ENCODE data around the gene PTCD2.

- TF ChIP-seq, protein P1, sequence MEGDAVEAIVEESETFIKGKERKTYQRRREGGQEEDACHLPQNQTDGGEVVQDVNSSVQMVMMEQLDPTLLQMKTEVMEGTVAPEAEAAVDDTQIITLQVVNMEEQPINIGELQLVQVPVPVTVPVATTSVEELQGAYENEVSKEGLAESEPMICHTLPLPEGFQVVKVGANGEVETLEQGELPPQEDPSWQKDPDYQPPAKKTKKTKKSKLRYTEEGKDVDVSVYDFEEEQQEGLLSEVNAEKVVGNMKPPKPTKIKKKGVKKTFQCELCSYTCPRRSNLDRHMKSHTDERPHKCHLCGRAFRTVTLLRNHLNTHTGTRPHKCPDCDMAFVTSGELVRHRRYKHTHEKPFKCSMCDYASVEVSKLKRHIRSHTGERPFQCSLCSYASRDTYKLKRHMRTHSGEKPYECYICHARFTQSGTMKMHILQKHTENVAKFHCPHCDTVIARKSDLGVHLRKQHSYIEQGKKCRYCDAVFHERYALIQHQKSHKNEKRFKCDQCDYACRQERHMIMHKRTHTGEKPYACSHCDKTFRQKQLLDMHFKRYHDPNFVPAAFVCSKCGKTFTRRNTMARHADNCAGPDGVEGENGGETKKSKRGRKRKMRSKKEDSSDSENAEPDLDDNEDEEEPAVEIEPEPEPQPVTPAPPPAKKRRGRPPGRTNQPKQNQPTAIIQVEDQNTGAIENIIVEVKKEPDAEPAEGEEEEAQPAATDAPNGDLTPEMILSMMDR (IDR thresholded peaks at IDR 0.05; ENCODE audit: insufficient read depth, low read length) = no peak
- TF ChIP-seq POLR2AphosphoS5 (IDR thresholded peaks at IDR 0.05; ENCODE audit: low read depth) = no peak
- TF ChIP-seq, protein P2, sequence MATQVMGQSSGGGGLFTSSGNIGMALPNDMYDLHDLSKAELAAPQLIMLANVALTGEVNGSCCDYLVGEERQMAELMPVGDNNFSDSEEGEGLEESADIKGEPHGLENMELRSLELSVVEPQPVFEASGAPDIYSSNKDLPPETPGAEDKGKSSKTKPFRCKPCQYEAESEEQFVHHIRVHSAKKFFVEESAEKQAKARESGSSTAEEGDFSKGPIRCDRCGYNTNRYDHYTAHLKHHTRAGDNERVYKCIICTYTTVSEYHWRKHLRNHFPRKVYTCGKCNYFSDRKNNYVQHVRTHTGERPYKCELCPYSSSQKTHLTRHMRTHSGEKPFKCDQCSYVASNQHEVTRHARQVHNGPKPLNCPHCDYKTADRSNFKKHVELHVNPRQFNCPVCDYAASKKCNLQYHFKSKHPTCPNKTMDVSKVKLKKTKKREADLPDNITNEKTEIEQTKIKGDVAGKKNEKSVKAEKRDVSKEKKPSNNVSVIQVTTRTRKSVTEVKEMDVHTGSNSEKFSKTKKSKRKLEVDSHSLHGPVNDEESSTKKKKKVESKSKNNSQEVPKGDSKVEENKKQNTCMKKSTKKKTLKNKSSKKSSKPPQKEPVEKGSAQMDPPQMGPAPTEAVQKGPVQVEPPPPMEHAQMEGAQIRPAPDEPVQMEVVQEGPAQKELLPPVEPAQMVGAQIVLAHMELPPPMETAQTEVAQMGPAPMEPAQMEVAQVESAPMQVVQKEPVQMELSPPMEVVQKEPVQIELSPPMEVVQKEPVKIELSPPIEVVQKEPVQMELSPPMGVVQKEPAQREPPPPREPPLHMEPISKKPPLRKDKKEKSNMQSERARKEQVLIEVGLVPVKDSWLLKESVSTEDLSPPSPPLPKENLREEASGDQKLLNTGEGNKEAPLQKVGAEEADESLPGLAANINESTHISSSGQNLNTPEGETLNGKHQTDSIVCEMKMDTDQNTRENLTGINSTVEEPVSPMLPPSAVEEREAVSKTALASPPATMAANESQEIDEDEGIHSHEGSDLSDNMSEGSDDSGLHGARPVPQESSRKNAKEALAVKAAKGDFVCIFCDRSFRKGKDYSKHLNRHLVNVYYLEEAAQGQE (IDR thresholded peaks at IDR 0.05; ENCODE audit: insufficient replicate concordance, low read depth) = no peak
Measured at GRCh38 chr5:72313141-72313540, 7.0 kb upstream of the PTCD2 start.

Data from HL-60 (cell line).